IMR-90 (cell line): ENCODE results near the gene ISCA2. TPM values are rescaled to one million over a fixed set of nuclear protein-coding genes. Genes with fewer than 3 reads are reported as not detected.

ENCODE experiments used
- ATAC-seq: fragments of 200-7000 bp; cut with Tn5 transposase; 2 replicates; pipeline ENCODE4 v1.9.1; 2020; ENCODE audit warnings: low read depth, mild to moderate bottlenecking, moderate library complexity
- BruUV-seq: library from RNA; stranded (reverse); fragments of 400-500 nt; replicated peaks from 2 replicates; lab custom pipeline; 2021; lab: Mats Ljungman, UMichigan
- CTCF ChIA-PET: fragments of 300-600 bp; formaldehyde crosslinking; extraction: SDS; loops from one replicate; lab custom pipeline; 2021; ENCODE audit warnings: antibody characterized with exemption; lab: Yijun Ruan, JAX
- POLR2A ChIA-PET: fragments of 300-600 bp; sonication (Branson Sonifier 250); formaldehyde crosslinking; loops from one replicate; lab custom pipeline; 2022; ENCODE audit warnings: antibody characterized with exemption; ENCODE audit not compliant: unreplicated experiment; lab: Charles Lee
- DNase-seq: peaks from one replicate; pipeline ENCODE4 v3.0.0; 2013
- H2AFZ ChIP-seq: replicated peaks from 2 replicates; pipeline ENCODE3; 2013; ENCODE audit warnings: low read length, mild to moderate bottlenecking; ENCODE audit not compliant: poor library complexity
- H2AK5ac ChIP-seq: 2 replicates; pipeline ENCODE4 v1.6.1; 2013; ENCODE audit warnings: low read depth, low read length, inconsistent platforms
- H2AK9ac ChIP-seq: replicated peaks from 2 replicates; pipeline ENCODE3; 2013; ENCODE audit warnings: mild to moderate bottlenecking, low read depth, low read length, moderate library complexity; ENCODE audit not compliant: poor library complexity
- H2BK120ac ChIP-seq: 2 replicates; pipeline ENCODE4 v1.6.1; 2013; ENCODE audit warnings: low read depth, low read length, inconsistent platforms
- H2BK15ac ChIP-seq: 3 replicates; pipeline ENCODE4 v1.6.1; 2013; ENCODE audit warnings: low read depth, low read length, inconsistent platforms
- H2BK20ac ChIP-seq: 2 replicates; pipeline ENCODE4 v1.6.1; 2013; ENCODE audit warnings: low read depth, mild to moderate bottlenecking, inconsistent platforms, low read length, moderate library complexity
- H2BK5ac ChIP-seq: 2 replicates; pipeline ENCODE4 v1.6.1; 2013; ENCODE audit warnings: mild to moderate bottlenecking, low read depth, low read length, inconsistent platforms; ENCODE audit not compliant: poor library complexity, severe bottlenecking
- H3K14ac ChIP-seq: replicated peaks from 2 replicates; pipeline ENCODE4 v1.6.1; 2013; ENCODE audit warnings: low read depth, low read length, inconsistent platforms
- H3K18ac ChIP-seq: 2 replicates; pipeline ENCODE4 v1.6.1; 2013; ENCODE audit warnings: low read depth, low read length, control low read depth
- H3K23ac ChIP-seq: 2 replicates; pipeline ENCODE4 v1.6.1; 2013; ENCODE audit warnings: low read depth, low read length, inconsistent platforms
- H3K27ac ChIP-seq: 2 replicates; pipeline ENCODE4 v1.5.1; 2013; ENCODE audit warnings: mild to moderate bottlenecking, control low read depth, low read length; ENCODE audit not compliant: insufficient read depth
- H3K27me3 ChIP-seq: 2 replicates; pipeline ENCODE4 v1.6.1; 2013; ENCODE audit warnings: low read length; ENCODE audit not compliant: control insufficient read depth, insufficient read depth
- H3K36me3 ChIP-seq: 2 replicates; pipeline ENCODE4 v1.6.1; 2013; ENCODE audit warnings: low read length, mixed read lengths; ENCODE audit not compliant: control insufficient read depth, insufficient read depth
- H3K4ac ChIP-seq: 2 replicates; pipeline ENCODE4 v1.6.1; 2013; ENCODE audit warnings: low read depth, low read length, inconsistent platforms
- H3K4me1 ChIP-seq: 2 replicates; pipeline ENCODE4 v1.6.1; 2013; ENCODE audit warnings: low read length, mixed read lengths; ENCODE audit not compliant: control insufficient read depth, insufficient read depth
- H3K4me2 ChIP-seq: 2 replicates; pipeline ENCODE4 v1.6.1; 2013; ENCODE audit warnings: low read depth, mild to moderate bottlenecking, control low read depth, low read length, moderate library complexity
- H3K4me3 ChIP-seq: 2 replicates; pipeline ENCODE4 v1.5.1; 2013; ENCODE audit warnings: low read depth, mild to moderate bottlenecking, control low read depth, low read length, moderate library complexity; ENCODE audit not compliant: insufficient read depth
- H3K56ac ChIP-seq: 2 replicates; pipeline ENCODE4 v1.6.1; 2013; ENCODE audit warnings: low read length, inconsistent platforms; ENCODE audit not compliant: insufficient read depth; ENCODE audit errors: extremely low read depth
- H3K79me1 ChIP-seq, 2 experiments: 2 replicates each; pipeline ENCODE4 v1.6.1; 2013; ENCODE audit warnings: low read length in 2 of 2, inconsistent platforms in 1 of 2, low read depth in 1 of 2
- H3K9ac ChIP-seq: 2 replicates; pipeline ENCODE4 v1.6.1; 2013; ENCODE audit warnings: low read depth, low read length, control low read depth
- H3K9me1 ChIP-seq: 2 replicates; pipeline ENCODE4 v1.6.1; 2013; ENCODE audit warnings: low read length, inconsistent platforms; ENCODE audit not compliant: insufficient read depth
- H3K9me3 ChIP-seq: 2 replicates; pipeline ENCODE4 v1.6.1; 2013; ENCODE audit warnings: low read length; ENCODE audit not compliant: control insufficient read depth, insufficient read depth
- H4K20me1 ChIP-seq: 2 replicates; pipeline ENCODE4 v1.6.1; 2013; ENCODE audit warnings: low read length, inconsistent platforms; ENCODE audit not compliant: insufficient read depth
- H4K5ac ChIP-seq: 2 replicates; pipeline ENCODE4 v1.6.1; 2013; ENCODE audit warnings: mild to moderate bottlenecking, low read depth, low read length, control low read depth
- H4K8ac ChIP-seq, 2 experiments: 2 replicates each; pipeline ENCODE4 v1.6.1; 2013; ENCODE audit warnings: low read depth in 2 of 2, low read length in 2 of 2, control low read depth in 1 of 2, inconsistent platforms in 1 of 2
- H4K91ac ChIP-seq: 2 replicates; pipeline ENCODE4 v1.6.1; 2013; ENCODE audit warnings: low read depth, low read length, inconsistent platforms; ENCODE audit not compliant: insufficient read depth
- BHLHE40 ChIP-seq: fragments of 150-350 bp; IDR thresholded peaks from 2 replicates; pipeline ENCODE4 v1.6.1; 2016; ENCODE audit warnings: mild to moderate bottlenecking, low read depth, low read length
- CEBPB ChIP-seq: IDR thresholded peaks from 2 replicates; pipeline ENCODE4 v1.6.1; 2012; ENCODE audit warnings: low read depth, low read length, improper control_type of control experiment
- CHD1 ChIP-seq: IDR thresholded peaks from 2 replicates; pipeline ENCODE4 v1.6.1; 2012; ENCODE audit warnings: low read depth, low read length, improper control_type of control experiment
- FOS ChIP-seq: fragments of 150-350 bp; IDR thresholded peaks from 2 replicates; pipeline ENCODE4 v1.6.1; 2016; ENCODE audit warnings: low read depth, low read length
- MAFK ChIP-seq: IDR thresholded peaks from 2 replicates; pipeline ENCODE4 v1.6.1; 2012; ENCODE audit warnings: low read depth, low read length, improper control_type of control experiment
- MAZ ChIP-seq: IDR thresholded peaks from 2 replicates; pipeline ENCODE4 v1.6.1; 2012; ENCODE audit warnings: low read depth, mild to moderate bottlenecking, low read length, improper control_type of control experiment, moderate library complexity, borderline replicate concordance
- MXI1 ChIP-seq: IDR thresholded peaks from 2 replicates; pipeline ENCODE4 v1.6.1; 2012; ENCODE audit warnings: low read depth, mild to moderate bottlenecking, low read length, moderate library complexity, borderline replicate concordance
- NFE2L2 ChIP-seq: fragments of 150-350 bp; IDR thresholded peaks from 2 replicates; pipeline ENCODE4 v1.6.1; 2016; ENCODE audit warnings: low read depth, mild to moderate bottlenecking, low read length
- POLR2A ChIP-seq: IDR thresholded peaks from 2 replicates; pipeline ENCODE4 v1.6.1; 2012; ENCODE audit warnings: mild to moderate bottlenecking, low read depth, low read length
- RAD21 ChIP-seq: IDR thresholded peaks from 2 replicates; pipeline ENCODE4 v1.6.1; 2012; ENCODE audit warnings: low read length, improper control_type of control experiment
- RCOR1 ChIP-seq: IDR thresholded peaks from 2 replicates; pipeline ENCODE4 v1.6.1; 2012; ENCODE audit warnings: mild to moderate bottlenecking, low read length, improper control_type of control experiment; ENCODE audit not compliant: insufficient replicate concordance
- RFX5 ChIP-seq: IDR thresholded peaks from 2 replicates; pipeline ENCODE4 v1.8.0; 2012; ENCODE audit warnings: low read depth, mild to moderate bottlenecking, low read length, moderate library complexity
- SMC3 ChIP-seq: fragments of 150-350 bp; IDR thresholded peaks from 2 replicates; pipeline ENCODE4 v1.6.1; 2016; ENCODE audit warnings: low read depth, mild to moderate bottlenecking, antibody characterized with exemption, low read length, moderate library complexity
- WGBS, 2 experiments: methylation state at CpG; one replicate each; pipeline versions ENCODE4 v1.1.5 to v1.1.7; 2013; ENCODE audit warnings: missing lambda C conversion rate in 2 of 2; ENCODE audit not compliant: insufficient read length in 1 of 2; ENCODE audit errors: extremely low coverage in 2 of 2; 5-methylcytosine and 5-hydroxymethylcytosine counted together
- dilution Hi-C: fragments of 300-500 bp; cut with HindIII; formaldehyde crosslinking; loops from one replicate; pipeline ENCODE4 v1.14.3; 2018; ENCODE audit warnings: low sequenced_read_pairs; ENCODE audit not compliant: unreplicated experiment
- in situ Hi-C: fragments of 300-500 bp; cut with MboI; formaldehyde crosslinking; loops from 3 replicates; pipeline ENCODE4 v1.14.3; 2019; ENCODE audit warnings: low sequenced_read_pairs, inconsistent platforms, mixed read lengths
- intact Hi-C: fragments of 100-400 bp; cut with micrococcal nuclease; formaldehyde crosslinking; loops from 2 replicates; pipeline ENCODE4 v1.10.0; 2022
- polyA plus RNA-seq, 3 experiments: library from polyadenylated mRNA; depleted of rRNA; stranded (reverse); fragments of >200 nt; gene quantifications; 2 replicates each; pipeline ENCODE4 v1.2.3, GENCODE V29; 2012; ENCODE audit warnings: low replicate concordance in 1 of 3
- total RNA-seq: library from RNA; depleted of rRNA; stranded (reverse); fragments of >200 nt; gene quantifications from 2 replicates; pipeline ENCODE4 v1.2.3, GENCODE V29; 2012
- TF ChIP-seq, protein P1 (sequence below): fragments of 150-350 bp; IDR thresholded peaks from 2 replicates; pipeline ENCODE4 v1.6.1; 2017; ENCODE audit warnings: mild to moderate bottlenecking, antibody characterized with exemption, low read length, low read depth
- TF ChIP-seq, protein P2 (sequence below): conservative IDR thresholded peaks from 2 replicates; pipeline ENCODE4 v1.5.1; 2012; ENCODE audit warnings: mild to moderate bottlenecking, low read depth, low read length, improper control_type of control experiment
- TF ChIP-seq, protein P3 (sequence below): fragments of 150-350 bp; IDR thresholded peaks from 2 replicates; pipeline ENCODE4 v1.6.1; 2016; ENCODE audit warnings: low read depth, mild to moderate bottlenecking, low read length, moderate library complexity, borderline replicate concordance

ISCA2 gene
- total and polyA plus RNA-seq, 2 of the 4 experiments (the other 2 are of a cell fraction) = 5.4 to 25.7 TPM

DNA sequence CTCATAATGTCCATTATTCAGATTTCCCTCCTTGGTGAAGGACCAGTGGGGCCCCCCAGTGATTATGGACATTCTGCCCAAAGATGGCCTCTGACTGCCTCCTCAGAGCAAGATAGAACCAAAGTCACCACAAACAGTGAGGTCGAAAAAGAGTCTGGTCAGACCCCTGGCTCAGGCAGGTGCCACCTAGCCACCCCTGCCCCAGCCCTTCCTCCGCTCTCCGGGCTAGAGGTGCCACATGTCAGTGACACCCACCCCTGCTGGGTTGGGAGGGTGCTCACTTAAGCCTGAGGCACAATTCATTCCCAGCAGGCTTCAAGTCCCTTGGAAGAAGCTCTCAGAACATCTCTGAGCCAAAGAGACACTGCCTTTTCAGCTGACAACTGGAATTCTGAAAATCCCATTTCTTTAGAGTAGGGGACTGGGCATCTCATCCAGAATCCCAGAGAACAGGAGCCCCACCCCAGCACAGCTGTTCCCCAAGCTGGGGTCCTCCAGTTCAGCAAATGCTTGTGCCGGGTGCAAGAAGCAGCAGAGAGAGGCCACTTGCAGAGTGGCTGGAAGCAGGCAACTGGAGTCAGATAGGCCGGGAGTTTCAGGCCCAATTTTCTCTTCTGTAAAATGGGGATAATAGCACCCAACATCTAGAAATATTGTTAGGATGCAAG lies 50.3 kb downstream of the ISCA2 start:
- Histone ChIP-seq H3K9me1 (peaks cover 20% of the 10 kb centered on the region), H2AK5ac (no peak overlapping the region), H3K79me1 (peaks cover 0 to 24% of the 10 kb centered on the region in 2 experiments; a peak in 2 of 4 replicates), H3K23ac (no peak overlapping the region), H3K14ac (no peak overlapping the region), H3K27ac (no peak overlapping the region), H3K56ac (no peak overlapping the region), H2AK9ac (no peak overlapping the region), H2BK120ac (no peak overlapping the region), H2BK15ac (no peak overlapping the region), H3K18ac (no peak overlapping the region), H3K9me3 (no peaks in the 10 kb centered on the region), H2BK20ac (no peak overlapping the region), H3K4me2 (no peak overlapping the region), H4K5ac (no peak overlapping the region), H4K8ac (no peak overlapping the region), H3K4me1 (peaks cover 10% of the 10 kb centered on the region), H3K4ac (no peak overlapping the region), H4K91ac (no peak overlapping the region), H3K27me3 (no peaks in the 10 kb centered on the region), H4K20me1 (no peaks in the 10 kb centered on the region), H2BK5ac (no peak overlapping the region), H2AFZ (no peak overlapping the region), H3K36me3 (peaks cover 5% of the 10 kb centered on the region; the same call in 1 of the 2 replicates), H3K9ac (no peak overlapping the region), H3K4me3 (no peak overlapping the region)
- no TSS peak for BruUV-seq
- ATAC-seq (no peak), DNase-seq (no peak)
- CTCF ChIA-PET = interaction anchor here (0.5 to 0.6 kb wide), 2 partner anchors 95 to 199 kb away, joined by 3 read pairs; no protein-coding TSS in a partner anchor
- in situ Hi-C loops = no loop called here
- intact Hi-C loops = no loop called here
- POLR2A ChIA-PET = no interaction called here
- TF ChIP-seq MAFK (no peak), CHD1 (no peak), RCOR1 (no peak), MXI1 (no peak), RFX5 (no peak), FOS (no peak), BHLHE40 (no peak), MAZ (no peak), RAD21 (no peak), NFE2L2 (no peak), CEBPB (no peak), POLR2A (no peak), SMC3 (no peak)
- TF ChIP-seq, protein P1, sequence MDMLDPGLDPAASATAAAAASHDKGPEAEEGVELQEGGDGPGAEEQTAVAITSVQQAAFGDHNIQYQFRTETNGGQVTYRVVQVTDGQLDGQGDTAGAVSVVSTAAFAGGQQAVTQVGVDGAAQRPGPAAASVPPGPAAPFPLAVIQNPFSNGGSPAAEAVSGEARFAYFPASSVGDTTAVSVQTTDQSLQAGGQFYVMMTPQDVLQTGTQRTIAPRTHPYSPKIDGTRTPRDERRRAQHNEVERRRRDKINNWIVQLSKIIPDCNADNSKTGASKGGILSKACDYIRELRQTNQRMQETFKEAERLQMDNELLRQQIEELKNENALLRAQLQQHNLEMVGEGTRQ = no peak
- TF ChIP-seq, protein P2, sequence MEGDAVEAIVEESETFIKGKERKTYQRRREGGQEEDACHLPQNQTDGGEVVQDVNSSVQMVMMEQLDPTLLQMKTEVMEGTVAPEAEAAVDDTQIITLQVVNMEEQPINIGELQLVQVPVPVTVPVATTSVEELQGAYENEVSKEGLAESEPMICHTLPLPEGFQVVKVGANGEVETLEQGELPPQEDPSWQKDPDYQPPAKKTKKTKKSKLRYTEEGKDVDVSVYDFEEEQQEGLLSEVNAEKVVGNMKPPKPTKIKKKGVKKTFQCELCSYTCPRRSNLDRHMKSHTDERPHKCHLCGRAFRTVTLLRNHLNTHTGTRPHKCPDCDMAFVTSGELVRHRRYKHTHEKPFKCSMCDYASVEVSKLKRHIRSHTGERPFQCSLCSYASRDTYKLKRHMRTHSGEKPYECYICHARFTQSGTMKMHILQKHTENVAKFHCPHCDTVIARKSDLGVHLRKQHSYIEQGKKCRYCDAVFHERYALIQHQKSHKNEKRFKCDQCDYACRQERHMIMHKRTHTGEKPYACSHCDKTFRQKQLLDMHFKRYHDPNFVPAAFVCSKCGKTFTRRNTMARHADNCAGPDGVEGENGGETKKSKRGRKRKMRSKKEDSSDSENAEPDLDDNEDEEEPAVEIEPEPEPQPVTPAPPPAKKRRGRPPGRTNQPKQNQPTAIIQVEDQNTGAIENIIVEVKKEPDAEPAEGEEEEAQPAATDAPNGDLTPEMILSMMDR = no peak
- TF ChIP-seq, protein P3, sequence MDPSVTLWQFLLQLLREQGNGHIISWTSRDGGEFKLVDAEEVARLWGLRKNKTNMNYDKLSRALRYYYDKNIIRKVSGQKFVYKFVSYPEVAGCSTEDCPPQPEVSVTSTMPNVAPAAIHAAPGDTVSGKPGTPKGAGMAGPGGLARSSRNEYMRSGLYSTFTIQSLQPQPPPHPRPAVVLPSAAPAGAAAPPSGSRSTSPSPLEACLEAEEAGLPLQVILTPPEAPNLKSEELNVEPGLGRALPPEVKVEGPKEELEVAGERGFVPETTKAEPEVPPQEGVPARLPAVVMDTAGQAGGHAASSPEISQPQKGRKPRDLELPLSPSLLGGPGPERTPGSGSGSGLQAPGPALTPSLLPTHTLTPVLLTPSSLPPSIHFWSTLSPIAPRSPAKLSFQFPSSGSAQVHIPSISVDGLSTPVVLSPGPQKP = no peak
- no CpG with 5 or more reads among the region's 5 CpGs for WGBS, 2 experiments
- dilution Hi-C loops = no loop called here
